ENCODE measurements around the gene PCCA.

The PCCA gene

GRCh38 chr13:100392709-100393630 is 304.1 kb downstream of the PCCA start:
- no peak for DNase-seq
- no peak overlapping the region for H3K27ac ChIP-seq

GRCh38 chr13:100394005-100394695 is 305.3 kb downstream of the PCCA start:
- no peak overlapping the region for H3K4me3 ChIP-seq (ENCODE audit: low read depth, low read length)
- no peaks in the 10 kb centered on the region for H3K27me3 ChIP-seq (ENCODE audit: insufficient read depth, low read depth, severe bottlenecking)
- H3K27ac ChIP-seq = no peak overlapping the region
- TF ChIP-seq CTCF (IDR thresholded peaks at IDR 0.05; ENCODE audit: low read depth, low read length) = no peak
- H3K9me3 ChIP-seq (ENCODE audit: severe bottlenecking) = no peaks in the 10 kb centered on the region
- no peaks in the 10 kb centered on the region; the same call in none of the 2 replicates for H3K36me3 ChIP-seq
- DNase-seq = no peak

More at GRCh38 chr13:100392709-100393630, 304.1 kb downstream of the PCCA start:
- no peak for TF ChIP-seq CTCF (IDR thresholded peaks at IDR 0.05; ENCODE audit: low read depth, low read length)
- H3K27me3 ChIP-seq (ENCODE audit: insufficient read depth, low read depth, severe bottlenecking) = no peaks in the 10 kb centered on the region
- H3K9me3 ChIP-seq (ENCODE audit: severe bottlenecking) = no peaks in the 10 kb centered on the region
- no peaks in the 10 kb centered on the region; the same call in none of the 2 replicates for H3K36me3 ChIP-seq
- H3K4me3 ChIP-seq (ENCODE audit: low read depth, low read length) = no peak overlapping the region

- no peaks in the 10 kb centered on the region; the same call in 1 of the 2 replicates for H3K36me3 ChIP-seq
- no peak overlapping the region for H3K27ac ChIP-seq
- no peaks in the 10 kb centered on the region for H3K27me3 ChIP-seq (ENCODE audit: insufficient read depth, low read depth, severe bottlenecking)
- H3K4me3 ChIP-seq (ENCODE audit: low read depth, low read length) = no peak overlapping the region
- no peaks in the 10 kb centered on the region for H3K9me3 ChIP-seq (ENCODE audit: severe bottlenecking)
- no peak for TF ChIP-seq CTCF (IDR thresholded peaks at IDR 0.05; ENCODE audit: low read depth, low read length)
- DNase-seq = no peak
Measured at GRCh38 chr13:100395698-100396373, 306.9 kb downstream of the PCCA start.

GRCh38 chr13:100396776-100397175 is 307.9 kb downstream of the PCCA start:
- no peaks in the 10 kb centered on the region for H3K27me3 ChIP-seq (ENCODE audit: insufficient read depth, low read depth, severe bottlenecking)
- DNase-seq = no peak
- no peaks in the 10 kb centered on the region; the same call in 1 of the 2 replicates for H3K36me3 ChIP-seq

More at GRCh38 chr13:100396776-100397175, 307.9 kb downstream of the PCCA start:
- Histone ChIP-seq H3K9me3 (ENCODE audit: severe bottlenecking) (no peaks in the 10 kb centered on the region), H3K4me3 (ENCODE audit: low read depth, low read length) (no peak overlapping the region), H3K27ac (no peak overlapping the region)
- no peak for TF ChIP-seq CTCF (IDR thresholded peaks at IDR 0.05; ENCODE audit: low read depth, low read length)
